KMS-11 (cell line): ENCODE data around the gene GOLGA6L7.
"Not testable (repeated sequence)": the region's sequence is repeated elsewhere in the genome, so short reads cannot be mapped to it uniquely, and the experiment has no call there.

Experiments
- H2AFZ ChIP-seq: fragments of 200-600 bp; sonication (generic); 2 replicates; pipeline ENCODE4 v1.6.1; 2016; ENCODE audit warnings: antibody characterized with exemption, mixed run types, low read depth
- H3K27ac ChIP-seq: fragments of 200-600 bp; sonication (generic); 2 replicates; pipeline ENCODE4 v1.6.1; 2016; ENCODE audit warnings: mild to moderate bottlenecking, mixed run types
- H3K27me3 ChIP-seq: fragments of 200-600 bp; sonication (generic); 2 replicates; pipeline ENCODE4 v1.6.1; 2017; ENCODE audit warnings: mild to moderate bottlenecking, low read depth, mixed run types, moderate library complexity; ENCODE audit not compliant: insufficient read depth
- H3K36me3 ChIP-seq: fragments of 200-600 bp; sonication (generic); 2 replicates; pipeline ENCODE4 v1.6.1; 2017; ENCODE audit warnings: mild to moderate bottlenecking, mixed run types; ENCODE audit not compliant: insufficient read depth
- H3K4me1 ChIP-seq: fragments of 200-600 bp; sonication (generic); 2 replicates; pipeline ENCODE4 v1.6.1; 2016; ENCODE audit warnings: mild to moderate bottlenecking, low read depth, mixed run types; ENCODE audit not compliant: poor library complexity, severe bottlenecking
- H3K4me2 ChIP-seq: fragments of 200-600 bp; sonication (generic); 2 replicates; pipeline ENCODE4 v1.7.0; 2016; ENCODE audit warnings: mild to moderate bottlenecking, mixed run types
- H3K4me3 ChIP-seq: fragments of 200-600 bp; sonication (generic); IDR thresholded peaks from 2 replicates; pipeline ENCODE4 v1.6.1; 2017; ENCODE audit warnings: low read depth, low read length, mixed read lengths; ENCODE audit not compliant: insufficient read depth
- H3K79me2 ChIP-seq: fragments of 200-600 bp; sonication (generic); 2 replicates; pipeline ENCODE4 v1.6.1; 2016; ENCODE audit warnings: low read depth, mixed run types; ENCODE audit not compliant: insufficient read depth
- H3K9ac ChIP-seq: fragments of 200-600 bp; sonication (generic); 2 replicates; pipeline ENCODE4 v1.6.1; 2016; ENCODE audit warnings: mild to moderate bottlenecking, mixed run types
- H4K20me1 ChIP-seq: fragments of 200-600 bp; sonication (generic); 2 replicates; pipeline ENCODE4 v1.6.1; 2016; ENCODE audit warnings: mild to moderate bottlenecking, mixed run types; ENCODE audit not compliant: insufficient read depth

Gene GOLGA6L7

DNA sequence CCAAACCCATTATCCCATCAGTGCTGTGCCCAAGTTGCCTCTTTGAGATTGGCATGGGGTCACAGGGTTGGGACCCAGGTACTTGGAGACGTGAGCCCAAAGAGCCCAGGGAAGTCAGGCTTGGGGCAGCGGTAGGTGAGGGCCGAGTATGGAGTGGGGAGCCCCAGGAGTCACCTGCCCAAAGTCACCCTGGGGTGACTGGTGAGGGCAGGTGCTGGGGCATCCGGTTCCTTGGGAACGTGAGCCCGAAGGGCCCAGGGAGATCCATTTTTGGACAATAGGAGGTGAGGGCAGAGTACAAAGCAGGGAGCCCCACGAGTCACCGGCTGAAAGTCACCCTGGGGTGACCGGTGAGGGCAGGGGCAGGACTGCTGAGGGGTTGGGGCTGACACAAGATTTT is 485 bp downstream of the GOLGA6L7 start:
- not testable (repeated sequence) for H3K9ac ChIP-seq, H3K27ac ChIP-seq, H3K4me3 ChIP-seq, H3K36me3 ChIP-seq, H3K79me2 ChIP-seq, H4K20me1 ChIP-seq, H2AFZ ChIP-seq, H3K27me3 ChIP-seq
- Histone ChIP-seq H3K4me2 (peak overlapping the region; percentile 8; the same call in 1 of the 2 replicates), H3K4me1 (peaks cover 14% of the 10 kb centered on the region)

- H4K20me1 ChIP-seq, H3K9ac ChIP-seq, H3K27ac ChIP-seq, H3K27me3 ChIP-seq, H3K36me3 ChIP-seq, H2AFZ ChIP-seq, H3K79me2 ChIP-seq, H3K4me3 ChIP-seq: not testable (repeated sequence)
- Histone ChIP-seq H3K4me2 (peak overlapping the region; percentile 41), H3K4me1 (peaks cover 14% of the 10 kb centered on the region)
Measured at GRCh38 chr15:28847247-28847646, 1.2 kb downstream of the GOLGA6L7 start.

DNA sequence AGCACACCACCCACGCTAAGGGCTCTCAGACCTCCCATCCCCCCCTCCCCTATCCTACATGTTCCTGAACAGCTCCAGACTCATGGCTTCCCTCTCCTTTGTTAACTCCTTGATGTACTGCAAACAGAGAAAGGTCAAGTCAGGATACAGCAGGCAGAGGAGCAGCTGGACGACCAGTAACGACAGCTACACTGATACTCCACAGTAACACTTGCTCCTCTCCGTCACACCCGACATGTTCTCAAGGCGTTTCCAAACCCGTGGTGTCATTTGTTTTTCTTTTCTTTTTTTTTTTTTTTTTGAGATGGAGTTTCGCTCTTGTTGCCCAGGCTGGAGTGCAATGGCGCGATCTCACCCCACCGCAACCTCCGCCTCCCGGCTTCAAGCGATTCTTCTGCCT is 4.3 kb downstream of the GOLGA6L7 start:
- not testable (repeated sequence) for H3K27ac ChIP-seq

DNA sequence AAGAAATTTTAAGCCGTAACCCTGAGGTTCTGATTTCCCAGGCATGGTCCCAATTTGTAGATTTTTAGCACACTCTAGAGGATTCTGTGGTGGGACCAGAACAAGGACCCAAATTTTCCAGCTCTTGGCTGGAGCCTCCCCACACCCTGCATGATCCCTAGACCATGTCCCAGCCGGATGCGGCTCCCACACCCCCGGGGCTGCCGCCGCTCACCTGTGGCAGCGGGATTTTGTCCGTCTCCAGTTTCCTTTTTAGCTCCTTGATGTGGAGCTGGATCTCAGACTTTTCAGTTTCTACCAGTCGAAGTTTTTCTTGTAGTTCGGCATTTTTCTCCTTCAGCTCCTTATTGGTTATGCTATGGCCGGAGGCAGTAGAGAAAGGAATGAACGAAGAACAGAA is 4.9 kb downstream of the GOLGA6L7 start:
- not testable (repeated sequence) for H3K79me2 ChIP-seq

More for the DNA sequence above, 4.3 kb downstream of the GOLGA6L7 start:
- not testable (repeated sequence) for H4K20me1 ChIP-seq, H3K27me3 ChIP-seq, H2AFZ ChIP-seq, H3K9ac ChIP-seq, H3K79me2 ChIP-seq, H3K4me3 ChIP-seq, H3K36me3 ChIP-seq, H3K4me2 ChIP-seq
- H3K4me1 ChIP-seq, result peaks cover 14% of the 10 kb centered on the region

DNA sequence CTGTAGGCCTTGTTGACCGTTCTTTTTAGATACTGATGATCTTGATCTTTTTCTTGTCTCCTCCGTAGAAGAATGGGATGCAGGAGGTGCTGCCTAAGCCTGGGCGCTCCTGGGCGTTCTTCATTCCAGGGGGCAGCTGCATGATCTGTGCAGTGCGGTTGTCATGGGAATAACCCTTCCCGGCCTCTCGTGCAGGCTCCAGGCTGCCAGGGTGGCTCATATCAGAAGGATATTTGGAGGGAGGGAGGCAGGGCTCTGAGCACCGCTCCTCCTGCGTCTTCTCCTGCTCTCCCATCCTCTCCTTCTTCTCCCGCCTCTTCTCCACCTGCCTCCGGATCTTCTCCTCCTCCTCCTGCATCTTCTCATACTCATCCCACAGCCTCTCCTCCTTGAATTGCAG is 6.2 kb downstream of the GOLGA6L7 start:
- H2AFZ ChIP-seq, H3K79me2 ChIP-seq, H3K27ac ChIP-seq, H3K4me2 ChIP-seq, H4K20me1 ChIP-seq, H3K4me3 ChIP-seq, H3K4me1 ChIP-seq, H3K36me3 ChIP-seq, H3K9ac ChIP-seq, H3K27me3 ChIP-seq: not testable (repeated sequence)

More for the DNA sequence above, 4.9 kb downstream of the GOLGA6L7 start:
- H3K9ac ChIP-seq, H3K36me3 ChIP-seq, H3K4me3 ChIP-seq, H4K20me1 ChIP-seq, H3K27ac ChIP-seq, H3K27me3 ChIP-seq, H2AFZ ChIP-seq, H3K4me2 ChIP-seq: not testable (repeated sequence)
- H3K4me1 ChIP-seq, result peaks cover 14% of the 10 kb centered on the region

- not testable (repeated sequence) for H2AFZ ChIP-seq, H3K4me3 ChIP-seq
Measured at GRCh38 chr15:28840285-28840684, 8.2 kb downstream of the GOLGA6L7 start.

DNA sequence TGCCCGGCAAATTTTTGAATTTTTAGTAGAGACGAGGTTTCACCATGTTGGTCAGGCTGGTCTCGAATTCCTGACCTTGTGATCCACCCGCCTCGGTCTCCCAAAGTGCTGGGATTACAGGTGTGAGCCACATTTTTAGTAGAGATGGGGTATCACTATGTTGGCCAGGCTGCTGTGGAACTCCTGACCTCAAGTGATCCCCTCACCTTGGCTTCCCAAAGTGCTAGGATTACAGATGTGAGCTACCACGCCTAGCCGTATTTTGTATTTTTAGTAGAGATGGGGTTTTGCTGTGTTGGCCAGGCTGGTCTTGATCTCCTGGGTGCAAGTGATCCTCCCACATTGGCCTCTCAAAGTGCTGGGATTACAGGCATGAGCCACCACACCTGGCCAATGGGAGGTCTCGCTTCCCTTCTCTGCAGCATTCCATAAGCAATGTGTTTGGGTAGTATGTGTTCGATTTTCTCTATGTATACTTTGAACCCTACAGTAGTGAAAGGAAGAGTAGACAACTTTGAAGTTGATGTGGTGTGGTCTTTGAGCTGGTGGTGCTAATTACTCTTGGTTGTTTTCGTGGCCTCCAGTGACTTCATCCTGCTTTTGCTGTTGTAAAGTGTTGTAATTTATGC is 13.4 kb downstream of the GOLGA6L7 start:
- not testable (repeated sequence) for H3K27ac ChIP-seq, H3K36me3 ChIP-seq, H3K4me2 ChIP-seq, H3K27me3 ChIP-seq, H4K20me1 ChIP-seq, H3K9ac ChIP-seq, H3K79me2 ChIP-seq, H3K4me1 ChIP-seq, H3K4me3 ChIP-seq, H2AFZ ChIP-seq

More at GRCh38 chr15:28840285-28840684, 8.2 kb downstream of the GOLGA6L7 start:
- H3K36me3 ChIP-seq, H3K27ac ChIP-seq, H3K4me1 ChIP-seq, H3K9ac ChIP-seq, H3K27me3 ChIP-seq, H3K4me2 ChIP-seq, H3K79me2 ChIP-seq, H4K20me1 ChIP-seq: not testable (repeated sequence)

DNA sequence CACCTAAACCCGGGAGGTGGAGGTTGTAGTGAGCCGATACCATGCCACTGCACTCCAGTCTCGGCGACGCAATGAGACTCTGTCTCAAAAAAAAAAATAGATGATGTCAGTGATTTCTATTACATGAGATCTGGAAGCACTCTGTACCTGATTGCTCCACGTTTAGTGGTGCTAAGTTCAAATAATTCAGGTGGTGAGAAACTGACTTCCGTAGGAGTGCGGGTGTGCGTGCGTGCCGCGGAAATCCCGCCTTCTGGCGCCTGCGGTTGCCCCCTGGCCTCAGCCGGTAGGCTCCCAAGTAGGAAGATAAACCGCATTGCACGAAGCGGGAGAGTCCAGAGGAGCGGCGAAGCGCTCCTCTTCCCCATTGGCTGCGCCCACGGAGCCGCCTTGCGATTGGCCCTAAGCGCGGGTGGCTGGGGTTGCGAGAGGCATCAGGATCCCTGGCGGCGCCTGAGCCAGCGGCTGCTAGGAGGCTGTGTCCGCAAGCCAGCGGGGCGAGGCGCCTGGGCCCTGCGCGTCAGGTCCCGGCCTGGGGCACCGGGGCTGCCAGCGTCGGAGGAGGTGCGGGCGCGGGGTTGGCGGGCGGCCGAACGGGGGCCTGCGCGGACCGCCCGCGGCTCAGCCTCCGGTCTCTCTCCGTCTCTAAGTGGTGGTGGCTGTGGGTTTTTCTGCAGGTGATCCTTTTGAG is 16.4 kb downstream of the GOLGA6L7 start:
- not testable (repeated sequence) for H3K9ac ChIP-seq, H3K27ac ChIP-seq, H3K4me3 ChIP-seq, H2AFZ ChIP-seq, H3K27me3 ChIP-seq, H3K79me2 ChIP-seq, H3K4me1 ChIP-seq, H3K4me2 ChIP-seq, H3K36me3 ChIP-seq, H4K20me1 ChIP-seq

GRCh38 chr15:28821420-28821819 is 27.0 kb downstream of the GOLGA6L7 start:
- H3K27me3 ChIP-seq, H3K36me3 ChIP-seq, H3K4me3 ChIP-seq, H2AFZ ChIP-seq, H3K79me2 ChIP-seq, H3K27ac ChIP-seq, H3K9ac ChIP-seq, H3K4me1 ChIP-seq, H3K4me2 ChIP-seq, H4K20me1 ChIP-seq: not testable (repeated sequence)

- not testable (repeated sequence) for H4K20me1 ChIP-seq, H3K27me3 ChIP-seq, H3K4me1 ChIP-seq, H3K79me2 ChIP-seq, H3K4me2 ChIP-seq, H3K27ac ChIP-seq, H3K4me3 ChIP-seq, H2AFZ ChIP-seq, H3K36me3 ChIP-seq, H3K9ac ChIP-seq
Measured at GRCh38 chr15:28819930-28820295, 28.5 kb downstream of the GOLGA6L7 start.
